ENCODE results near the gene SNRNP25. TPM values are rescaled to one million over a fixed set of nuclear protein-coding genes. Genes with fewer than 3 reads are reported as not detected.

The SNRNP25 gene
- total and polyA plus RNA-seq, 9 of the 15 experiments (the other 6 are each of a cell fraction or from before 2014, with no cell fraction given), result 59.0 to 176 (median 108) TPM

DNA sequence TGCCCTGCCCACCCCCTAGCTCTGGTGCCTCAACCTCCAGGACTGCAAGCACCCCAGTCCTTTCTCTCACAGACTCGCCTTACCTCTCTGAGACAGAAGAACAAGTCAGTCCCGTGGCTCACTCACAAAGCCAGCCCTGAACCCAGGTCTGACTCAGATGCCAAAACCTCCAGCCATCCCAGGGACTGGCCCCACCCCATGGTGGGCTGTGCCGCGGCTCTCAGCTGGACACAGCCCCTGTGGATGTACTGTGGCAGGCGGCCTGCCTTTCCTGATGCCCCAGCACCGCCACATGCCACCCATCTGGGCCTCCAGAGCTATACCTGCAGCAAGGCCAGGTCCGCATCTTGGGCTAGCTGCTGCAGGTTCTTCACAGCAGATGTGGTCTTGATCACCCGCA lies 44.2 kb downstream of the SNRNP25 start:
- ChIA-PET POLR2A (interaction anchor here (1.9 to 2.4 kb wide), 4 partner anchors 9 to 80 kb away, joined by 7 to 12 read pairs (median 10); no protein-coding TSS in a partner anchor), CTCF (ENCODE audit: low intra/inter-chr PET ratio) (interaction anchor here (2.3 to 5.2 kb wide), 2 partner anchors 31 to 83 kb away, joined by 27 to 125 read pairs; partner anchors contain the start of gene HBQ1)
- H3K4me2 ChIP-seq (ENCODE audit: insufficient read depth, low read length), result no peak overlapping the region
- H3K9ac ChIP-seq (ENCODE audit: insufficient read depth in 1 of 2, low read depth in 2 of 2, low read length in 2 of 2), result no peak overlapping the region; a peak in 2 of 4 replicates
- H4K20me1 ChIP-seq (replicated peaks; ENCODE audit: control insufficient read depth, insufficient read depth, low read length), result no peaks in the 10 kb centered on the region
- WGBS (ENCODE audit: insufficient coverage, low coverage, missing lambda C conversion rate), result 95% methylated on average over 8 of the region's 8 CpGs
- ATAC-seq (no peak), DNase-seq (ENCODE audit: extremely low read depth in 1 of 4, low spot score in 3 of 4) (no peak), FAIRE-seq (no peak)
- no peak overlapping the region for H2AFZ ChIP-seq (ENCODE audit: low read depth, low read length)
- no peaks in the 10 kb centered on the region for H3K79me2 ChIP-seq (ENCODE audit: control insufficient read depth, insufficient read depth, low read length)
- no TSS peak for BruUV-seq (replicated peaks)
- no peak overlapping the region for H3K27ac ChIP-seq (ENCODE audit: extremely low read depth, low read depth, low read length)
- no peaks in the 10 kb centered on the region for H3K9me1 ChIP-seq (ENCODE audit: control insufficient read depth, insufficient read depth, low read length)
- intact Hi-C loops (cut with micrococcal nuclease) (loop anchor here (1.0 kb wide), 1 partner anchor 33 kb away; no protein-coding TSS in a partner anchor), in situ Hi-C loops (cut with MboI) (no loop called here)
- H3K4me1 ChIP-seq (replicated peaks in 1 of 2; ENCODE audit: control insufficient read depth in 2 of 2, insufficient read depth in 2 of 2, low read length in 2 of 2), result peaks cover 8 to 52% of the 10 kb centered on the region in 2 experiments; a peak in 4 of 5 replicates
- H3K4me3 ChIP-seq, result no peak overlapping the region
- H3K9me3 ChIP-seq (replicated peaks; ENCODE audit: control insufficient read depth, insufficient read depth, low read depth, low read length), result no peaks in the 10 kb centered on the region
- peaks cover 38% of the 10 kb centered on the region; the same call in 2 of the 3 replicates for H3K36me3 ChIP-seq (ENCODE audit: control insufficient read depth, insufficient read depth, low read length)
- no peaks in the 10 kb centered on the region for H3K27me3 ChIP-seq (ENCODE audit: control insufficient read depth in 2 of 2, insufficient read depth in 2 of 2, low read length in 2 of 2)
- TF ChIP-seq ZNF146 (CRISPR knock-in tag; IDR thresholded peaks at IDR 0.05; ENCODE audit: unreplicated experiment) (no peak), EWSR1 (IDR thresholded peaks at IDR 0.05; ENCODE audit: borderline replicate concordance, low read depth, partially characterized antibody) (no peak), ZNF695 (CRISPR knock-in tag; IDR thresholded peaks at IDR 0.05) (no peak), KDM2B (CRISPR knock-in tag; IDR thresholded peaks at IDR 0.05) (no peak), NBN (IDR thresholded peaks at IDR 0.05; ENCODE audit: low read depth) (no peak), ZNF316 (IDR thresholded peaks at IDR 0.05) (no peak), SMARCC2 (IDR thresholded peaks at IDR 0.05; ENCODE audit: low read depth) (no peak), C11orf30 (IDR thresholded peaks at IDR 0.05; ENCODE audit: low read depth) (no peak), SP1 (CRISPR knock-in tag; IDR thresholded peaks at IDR 0.05) (no peak), KDM4B (IDR thresholded peaks at IDR 0.05; ENCODE audit: borderline replicate concordance in 2 of 2, low read depth in 1 of 2) (no peak), ZNF766 (CRISPR knock-in tag; conservative IDR thresholded peaks at IDR 0.05) (no peak), DACH1 (IDR thresholded peaks at IDR 0.05; ENCODE audit: partially characterized antibody) (no peak), KLF16 (IDR thresholded peaks at IDR 0.05) (no peak)
- TF ChIP-seq, protein P1, sequence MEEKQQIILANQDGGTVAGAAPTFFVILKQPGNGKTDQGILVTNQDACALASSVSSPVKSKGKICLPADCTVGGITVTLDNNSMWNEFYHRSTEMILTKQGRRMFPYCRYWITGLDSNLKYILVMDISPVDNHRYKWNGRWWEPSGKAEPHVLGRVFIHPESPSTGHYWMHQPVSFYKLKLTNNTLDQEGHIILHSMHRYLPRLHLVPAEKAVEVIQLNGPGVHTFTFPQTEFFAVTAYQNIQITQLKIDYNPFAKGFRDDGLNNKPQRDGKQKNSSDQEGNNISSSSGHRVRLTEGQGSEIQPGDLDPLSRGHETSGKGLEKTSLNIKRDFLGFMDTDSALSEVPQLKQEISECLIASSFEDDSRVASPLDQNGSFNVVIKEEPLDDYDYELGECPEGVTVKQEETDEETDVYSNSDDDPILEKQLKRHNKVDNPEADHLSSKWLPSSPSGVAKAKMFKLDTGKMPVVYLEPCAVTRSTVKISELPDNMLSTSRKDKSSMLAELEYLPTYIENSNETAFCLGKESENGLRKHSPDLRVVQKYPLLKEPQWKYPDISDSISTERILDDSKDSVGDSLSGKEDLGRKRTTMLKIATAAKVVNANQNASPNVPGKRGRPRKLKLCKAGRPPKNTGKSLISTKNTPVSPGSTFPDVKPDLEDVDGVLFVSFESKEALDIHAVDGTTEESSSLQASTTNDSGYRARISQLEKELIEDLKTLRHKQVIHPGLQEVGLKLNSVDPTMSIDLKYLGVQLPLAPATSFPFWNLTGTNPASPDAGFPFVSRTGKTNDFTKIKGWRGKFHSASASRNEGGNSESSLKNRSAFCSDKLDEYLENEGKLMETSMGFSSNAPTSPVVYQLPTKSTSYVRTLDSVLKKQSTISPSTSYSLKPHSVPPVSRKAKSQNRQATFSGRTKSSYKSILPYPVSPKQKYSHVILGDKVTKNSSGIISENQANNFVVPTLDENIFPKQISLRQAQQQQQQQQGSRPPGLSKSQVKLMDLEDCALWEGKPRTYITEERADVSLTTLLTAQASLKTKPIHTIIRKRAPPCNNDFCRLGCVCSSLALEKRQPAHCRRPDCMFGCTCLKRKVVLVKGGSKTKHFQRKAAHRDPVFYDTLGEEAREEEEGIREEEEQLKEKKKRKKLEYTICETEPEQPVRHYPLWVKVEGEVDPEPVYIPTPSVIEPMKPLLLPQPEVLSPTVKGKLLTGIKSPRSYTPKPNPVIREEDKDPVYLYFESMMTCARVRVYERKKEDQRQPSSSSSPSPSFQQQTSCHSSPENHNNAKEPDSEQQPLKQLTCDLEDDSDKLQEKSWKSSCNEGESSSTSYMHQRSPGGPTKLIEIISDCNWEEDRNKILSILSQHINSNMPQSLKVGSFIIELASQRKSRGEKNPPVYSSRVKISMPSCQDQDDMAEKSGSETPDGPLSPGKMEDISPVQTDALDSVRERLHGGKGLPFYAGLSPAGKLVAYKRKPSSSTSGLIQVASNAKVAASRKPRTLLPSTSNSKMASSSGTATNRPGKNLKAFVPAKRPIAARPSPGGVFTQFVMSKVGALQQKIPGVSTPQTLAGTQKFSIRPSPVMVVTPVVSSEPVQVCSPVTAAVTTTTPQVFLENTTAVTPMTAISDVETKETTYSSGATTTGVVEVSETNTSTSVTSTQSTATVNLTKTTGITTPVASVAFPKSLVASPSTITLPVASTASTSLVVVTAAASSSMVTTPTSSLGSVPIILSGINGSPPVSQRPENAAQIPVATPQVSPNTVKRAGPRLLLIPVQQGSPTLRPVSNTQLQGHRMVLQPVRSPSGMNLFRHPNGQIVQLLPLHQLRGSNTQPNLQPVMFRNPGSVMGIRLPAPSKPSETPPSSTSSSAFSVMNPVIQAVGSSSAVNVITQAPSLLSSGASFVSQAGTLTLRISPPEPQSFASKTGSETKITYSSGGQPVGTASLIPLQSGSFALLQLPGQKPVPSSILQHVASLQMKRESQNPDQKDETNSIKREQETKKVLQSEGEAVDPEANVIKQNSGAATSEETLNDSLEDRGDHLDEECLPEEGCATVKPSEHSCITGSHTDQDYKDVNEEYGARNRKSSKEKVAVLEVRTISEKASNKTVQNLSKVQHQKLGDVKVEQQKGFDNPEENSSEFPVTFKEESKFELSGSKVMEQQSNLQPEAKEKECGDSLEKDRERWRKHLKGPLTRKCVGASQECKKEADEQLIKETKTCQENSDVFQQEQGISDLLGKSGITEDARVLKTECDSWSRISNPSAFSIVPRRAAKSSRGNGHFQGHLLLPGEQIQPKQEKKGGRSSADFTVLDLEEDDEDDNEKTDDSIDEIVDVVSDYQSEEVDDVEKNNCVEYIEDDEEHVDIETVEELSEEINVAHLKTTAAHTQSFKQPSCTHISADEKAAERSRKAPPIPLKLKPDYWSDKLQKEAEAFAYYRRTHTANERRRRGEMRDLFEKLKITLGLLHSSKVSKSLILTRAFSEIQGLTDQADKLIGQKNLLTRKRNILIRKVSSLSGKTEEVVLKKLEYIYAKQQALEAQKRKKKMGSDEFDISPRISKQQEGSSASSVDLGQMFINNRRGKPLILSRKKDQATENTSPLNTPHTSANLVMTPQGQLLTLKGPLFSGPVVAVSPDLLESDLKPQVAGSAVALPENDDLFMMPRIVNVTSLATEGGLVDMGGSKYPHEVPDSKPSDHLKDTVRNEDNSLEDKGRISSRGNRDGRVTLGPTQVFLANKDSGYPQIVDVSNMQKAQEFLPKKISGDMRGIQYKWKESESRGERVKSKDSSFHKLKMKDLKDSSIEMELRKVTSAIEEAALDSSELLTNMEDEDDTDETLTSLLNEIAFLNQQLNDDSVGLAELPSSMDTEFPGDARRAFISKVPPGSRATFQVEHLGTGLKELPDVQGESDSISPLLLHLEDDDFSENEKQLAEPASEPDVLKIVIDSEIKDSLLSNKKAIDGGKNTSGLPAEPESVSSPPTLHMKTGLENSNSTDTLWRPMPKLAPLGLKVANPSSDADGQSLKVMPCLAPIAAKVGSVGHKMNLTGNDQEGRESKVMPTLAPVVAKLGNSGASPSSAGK (IDR thresholded peaks at IDR 0.05), result no peak
